Measurements from ENCODE around the gene CD3G.
"Not testable (repeated sequence)": the region's sequence is repeated elsewhere in the genome, so short reads cannot be mapped to it uniquely, and the experiment has no call there.

The CD3G gene

DNA sequence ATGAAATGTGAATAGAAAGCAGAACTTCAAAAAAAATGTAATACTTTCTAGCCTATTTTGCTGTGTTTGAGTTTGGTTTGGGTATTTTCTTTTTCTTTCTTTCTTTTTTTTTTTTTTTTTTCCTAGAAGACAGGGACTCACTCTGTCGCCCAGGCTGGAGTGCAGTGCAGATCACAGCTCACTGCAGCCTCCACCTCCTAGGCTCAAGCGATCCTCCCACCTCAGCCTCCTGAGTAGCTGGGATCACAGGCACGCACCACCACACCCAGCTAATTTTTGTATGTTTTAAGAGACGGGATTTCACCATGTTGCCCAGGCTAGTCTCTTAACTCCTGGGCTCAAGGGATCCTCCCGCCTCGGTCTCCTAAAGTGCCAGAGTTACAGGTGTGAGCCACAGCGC is 58.5 kb downstream of the CD3G start:
- H3K9me3 ChIP-seq (ENCODE audit: low read length); H3K27me3 ChIP-seq (ENCODE audit: insufficient read depth, low read length); H2AFZ ChIP-seq (ENCODE audit: low read depth, low read length): not testable (repeated sequence)
- H3K4me3 ChIP-seq (ENCODE audit: low read length) = peak overlapping the region; percentile 83
- peaks cover 23% of the 10 kb centered on the region for H3K36me3 ChIP-seq (ENCODE audit: insufficient read depth, low read length)
- peaks cover 14% of the 10 kb centered on the region for H3K4me1 ChIP-seq (ENCODE audit: insufficient read depth, low read length)

All from neuron (in vitro differentiated cells).